SK-N-SH treated with all-trans-retinoic acid at 6 μM for 48 hours (cell line): ENCODE data around the gene TANGO2.

Experiments
- ATAC-seq: fragments of 200-7000 bp; cut with Tn5 transposase; 3 replicates; pipeline ENCODE4 v1.9.1; 2020; ENCODE audit warnings: mild to moderate bottlenecking, moderate library complexity
- ARNTL ChIP-seq: fragments of 450-650 bp; formaldehyde crosslinking; IDR thresholded peaks from 2 replicates; pipeline ENCODE4 v1.5.0; 2020; ENCODE audit warnings: low read depth, mild to moderate bottlenecking, moderate library complexity, borderline replicate concordance
- BACH2 ChIP-seq: fragments of 250-450 bp; sonication (Bioruptor Pico); IDR thresholded peaks from 2 replicates; pipeline ENCODE4 v1.9.0; 2021; ENCODE audit warnings: mild to moderate bottlenecking, borderline replicate concordance
- CSDC2 ChIP-seq: fragments of 250-450 bp; sonication (Bioruptor Pico); IDR thresholded peaks from 2 replicates; pipeline ENCODE4 v1.5.0; 2020; ENCODE audit warnings: mild to moderate bottlenecking, moderate library complexity
- GLIS3 ChIP-seq: fragments of 250-450 bp; sonication (Bioruptor Pico); IDR thresholded peaks from 2 replicates; pipeline ENCODE4 v1.5.0; 2020; ENCODE audit warnings: mild to moderate bottlenecking, moderate library complexity
- OSR1 ChIP-seq: fragments of 250-450 bp; sonication (Bioruptor Pico); IDR thresholded peaks from 2 replicates; pipeline ENCODE4 v1.8.0; 2022; ENCODE audit warnings: moderate library complexity, mild to moderate bottlenecking, inconsistent platforms
- PPARA ChIP-seq: fragments of 250-450 bp; sonication (Bioruptor Pico); IDR thresholded peaks from 2 replicates; pipeline ENCODE4 v1.5.0; 2020; ENCODE audit warnings: mild to moderate bottlenecking, borderline replicate concordance
- RARB ChIP-seq: fragments of 250-450 bp; sonication (Bioruptor Pico); IDR thresholded peaks from 2 replicates; pipeline ENCODE4 v1.8.0; 2021; ENCODE audit warnings: mild to moderate bottlenecking, moderate library complexity
- SNAI2 ChIP-seq: fragments of 250-450 bp; sonication (Bioruptor Pico); IDR thresholded peaks from 2 replicates; pipeline ENCODE4 v1.5.0; 2020; ENCODE audit warnings: mild to moderate bottlenecking, moderate library complexity
- TCF4 ChIP-seq: fragments of 250-450 bp; sonication (Bioruptor Pico); IDR thresholded peaks from 2 replicates; pipeline ENCODE4 v1.8.0; 2021; ENCODE audit warnings: mild to moderate bottlenecking, moderate library complexity, borderline replicate concordance
- TOX ChIP-seq: fragments of 250-450 bp; sonication (Bioruptor Pico); IDR thresholded peaks from 2 replicates; pipeline ENCODE4 v1.8.0; 2021; ENCODE audit warnings: mild to moderate bottlenecking, moderate library complexity, borderline replicate concordance
- ZC3H10 ChIP-seq: fragments of 250-450 bp; sonication (Bioruptor Pico); IDR thresholded peaks from 2 replicates; pipeline ENCODE4 v1.5.1; 2021; ENCODE audit warnings: mild to moderate bottlenecking, moderate library complexity
- ZFP3 ChIP-seq: fragments of 250-450 bp; sonication (Bioruptor Pico); IDR thresholded peaks from 2 replicates; pipeline ENCODE4 v1.5.0; 2020; ENCODE audit warnings: mild to moderate bottlenecking, moderate library complexity
- ZFP30 ChIP-seq: fragments of 450-650 bp; formaldehyde crosslinking; IDR thresholded peaks from 2 replicates; pipeline ENCODE4 v1.5.0; 2022; ENCODE audit warnings: mild to moderate bottlenecking, moderate library complexity
- ZNF565 ChIP-seq: fragments of 450-650 bp; formaldehyde crosslinking; conservative IDR thresholded peaks from 2 replicates; pipeline ENCODE4 v1.5.0; 2020; ENCODE audit warnings: low read depth, mild to moderate bottlenecking, moderate library complexity
- TF ChIP-seq, protein P1 (sequence below): fragments of 250-450 bp; sonication (Bioruptor Pico); IDR thresholded peaks from 2 replicates; pipeline ENCODE4 v1.8.0; 2020; ENCODE audit warnings: mild to moderate bottlenecking, moderate library complexity, borderline replicate concordance
- TF ChIP-seq, protein P2 (sequence below): fragments of 250-450 bp; sonication (Bioruptor Pico); IDR thresholded peaks from 2 replicates; pipeline ENCODE4 v1.8.0; 2021; ENCODE audit warnings: low read depth, mild to moderate bottlenecking, moderate library complexity, borderline replicate concordance
- TF ChIP-seq, protein P3 (sequence below): fragments of 250-450 bp; sonication (Bioruptor Pico); IDR thresholded peaks from 2 replicates; pipeline ENCODE4 v1.5.0; 2020; ENCODE audit warnings: mild to moderate bottlenecking, moderate library complexity
- TF ChIP-seq, protein P4 (sequence below): fragments of 250-450 bp; sonication (Bioruptor Pico); IDR thresholded peaks from 2 replicates; pipeline ENCODE4 v1.5.1; 2020; ENCODE audit warnings: low read depth, mild to moderate bottlenecking, moderate library complexity

The TANGO2 gene

DNA sequence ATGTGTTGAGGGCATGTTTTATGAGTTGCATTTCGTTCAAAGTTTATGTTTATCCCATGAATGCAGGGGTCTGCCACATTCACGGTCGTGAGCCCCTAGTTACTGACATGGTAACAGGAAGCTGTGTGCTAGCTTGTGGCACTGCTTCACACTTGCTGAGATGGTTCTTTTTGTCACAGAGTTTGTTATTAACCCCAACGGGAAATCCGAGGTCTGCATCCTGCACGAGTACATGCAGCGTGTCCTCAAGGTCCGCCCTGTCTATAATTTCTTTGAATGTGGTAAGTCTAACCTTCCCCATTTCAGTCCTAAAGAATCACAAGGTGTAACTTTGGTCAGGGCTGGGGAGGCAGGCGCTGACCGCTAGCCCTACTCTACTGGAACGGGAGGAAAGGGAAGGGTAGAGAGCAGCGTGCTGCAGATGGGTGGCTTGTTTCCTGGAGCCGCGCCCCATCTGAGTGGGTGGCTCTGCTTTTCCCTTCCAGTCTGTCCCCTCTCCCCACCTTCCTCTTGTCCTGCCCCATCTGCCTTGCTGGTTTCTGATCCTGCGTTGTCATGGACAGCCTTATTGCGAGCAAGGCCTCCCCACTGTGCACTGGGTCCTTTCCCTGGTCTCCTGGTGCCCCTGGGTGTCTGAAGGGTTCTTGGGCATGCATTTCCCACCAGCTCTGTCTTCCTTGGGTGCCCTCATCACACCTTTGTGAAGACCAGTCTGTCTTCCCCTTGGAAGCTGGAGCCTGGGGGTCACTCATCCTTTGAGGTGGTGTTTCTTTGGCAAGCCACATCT lies 71.0 kb downstream of the TANGO2 start:
- no peak for ATAC-seq
- no peak for TF ChIP-seq CSDC2 (CRISPR knock-in tag)
- TF ChIP-seq, protein P1, sequence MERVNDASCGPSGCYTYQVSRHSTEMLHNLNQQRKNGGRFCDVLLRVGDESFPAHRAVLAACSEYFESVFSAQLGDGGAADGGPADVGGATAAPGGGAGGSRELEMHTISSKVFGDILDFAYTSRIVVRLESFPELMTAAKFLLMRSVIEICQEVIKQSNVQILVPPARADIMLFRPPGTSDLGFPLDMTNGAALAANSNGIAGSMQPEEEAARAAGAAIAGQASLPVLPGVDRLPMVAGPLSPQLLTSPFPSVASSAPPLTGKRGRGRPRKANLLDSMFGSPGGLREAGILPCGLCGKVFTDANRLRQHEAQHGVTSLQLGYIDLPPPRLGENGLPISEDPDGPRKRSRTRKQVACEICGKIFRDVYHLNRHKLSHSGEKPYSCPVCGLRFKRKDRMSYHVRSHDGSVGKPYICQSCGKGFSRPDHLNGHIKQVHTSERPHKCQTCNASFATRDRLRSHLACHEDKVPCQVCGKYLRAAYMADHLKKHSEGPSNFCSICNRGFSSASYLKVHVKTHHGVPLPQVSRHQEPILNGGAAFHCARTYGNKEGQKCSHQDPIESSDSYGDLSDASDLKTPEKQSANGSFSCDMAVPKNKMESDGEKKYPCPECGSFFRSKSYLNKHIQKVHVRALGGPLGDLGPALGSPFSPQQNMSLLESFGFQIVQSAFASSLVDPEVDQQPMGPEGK (CRISPR knock-in tag), result no peak
- TF ChIP-seq SNAI2 (CRISPR knock-in tag), result no peak
- TF ChIP-seq ARNTL (CRISPR knock-in tag), result no peak
- no peak for TF ChIP-seq PPARA (CRISPR knock-in tag)
- TF ChIP-seq TOX (CRISPR knock-in tag), result no peak

DNA sequence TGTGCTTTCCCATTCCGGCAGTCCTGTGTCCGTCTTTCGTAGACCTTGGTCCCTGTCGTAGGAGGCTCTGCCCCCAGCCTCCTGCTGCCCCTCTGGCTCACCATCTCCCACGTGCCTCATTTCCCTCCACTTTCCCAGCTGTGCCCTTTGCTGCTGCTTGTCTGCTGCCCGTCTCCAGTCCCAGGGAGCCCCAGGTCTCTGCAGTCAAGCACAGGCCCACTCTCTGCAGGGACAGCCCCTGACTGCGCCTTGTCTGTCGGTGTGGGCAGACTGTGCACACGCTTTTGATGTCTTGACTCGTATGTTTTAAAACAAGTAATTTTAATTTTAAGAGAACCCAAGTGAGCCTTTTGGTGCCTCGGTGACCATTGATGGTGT lies 71.6 kb downstream of the TANGO2 start:
- no peak for ATAC-seq
- TF ChIP-seq RARB (CRISPR knock-in tag) (no peak), ZC3H10 (no peak), ZNF565 (CRISPR knock-in tag) (no peak), ZFP30 (CRISPR knock-in tag) (no peak), PPARA (CRISPR knock-in tag) (no peak), TCF4 (CRISPR knock-in tag) (no peak), ZFP3 (CRISPR knock-in tag) (no peak)
- TF ChIP-seq, protein P2, sequence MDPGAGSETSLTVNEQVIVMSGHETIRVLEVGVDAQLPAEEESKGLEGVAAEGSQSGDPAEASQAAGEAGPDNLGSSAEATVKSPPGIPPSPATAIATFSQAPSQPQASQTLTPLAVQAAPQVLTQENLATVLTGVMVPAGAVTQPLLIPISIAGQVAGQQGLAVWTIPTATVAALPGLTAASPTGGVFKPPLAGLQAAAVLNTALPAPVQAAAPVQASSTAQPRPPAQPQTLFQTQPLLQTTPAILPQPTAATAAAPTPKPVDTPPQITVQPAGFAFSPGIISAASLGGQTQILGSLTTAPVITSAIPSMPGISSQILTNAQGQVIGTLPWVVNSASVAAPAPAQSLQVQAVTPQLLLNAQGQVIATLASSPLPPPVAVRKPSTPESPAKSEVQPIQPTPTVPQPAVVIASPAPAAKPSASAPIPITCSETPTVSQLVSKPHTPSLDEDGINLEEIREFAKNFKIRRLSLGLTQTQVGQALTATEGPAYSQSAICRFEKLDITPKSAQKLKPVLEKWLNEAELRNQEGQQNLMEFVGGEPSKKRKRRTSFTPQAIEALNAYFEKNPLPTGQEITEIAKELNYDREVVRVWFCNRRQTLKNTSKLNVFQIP, result no peak
- TF ChIP-seq, protein P3, sequence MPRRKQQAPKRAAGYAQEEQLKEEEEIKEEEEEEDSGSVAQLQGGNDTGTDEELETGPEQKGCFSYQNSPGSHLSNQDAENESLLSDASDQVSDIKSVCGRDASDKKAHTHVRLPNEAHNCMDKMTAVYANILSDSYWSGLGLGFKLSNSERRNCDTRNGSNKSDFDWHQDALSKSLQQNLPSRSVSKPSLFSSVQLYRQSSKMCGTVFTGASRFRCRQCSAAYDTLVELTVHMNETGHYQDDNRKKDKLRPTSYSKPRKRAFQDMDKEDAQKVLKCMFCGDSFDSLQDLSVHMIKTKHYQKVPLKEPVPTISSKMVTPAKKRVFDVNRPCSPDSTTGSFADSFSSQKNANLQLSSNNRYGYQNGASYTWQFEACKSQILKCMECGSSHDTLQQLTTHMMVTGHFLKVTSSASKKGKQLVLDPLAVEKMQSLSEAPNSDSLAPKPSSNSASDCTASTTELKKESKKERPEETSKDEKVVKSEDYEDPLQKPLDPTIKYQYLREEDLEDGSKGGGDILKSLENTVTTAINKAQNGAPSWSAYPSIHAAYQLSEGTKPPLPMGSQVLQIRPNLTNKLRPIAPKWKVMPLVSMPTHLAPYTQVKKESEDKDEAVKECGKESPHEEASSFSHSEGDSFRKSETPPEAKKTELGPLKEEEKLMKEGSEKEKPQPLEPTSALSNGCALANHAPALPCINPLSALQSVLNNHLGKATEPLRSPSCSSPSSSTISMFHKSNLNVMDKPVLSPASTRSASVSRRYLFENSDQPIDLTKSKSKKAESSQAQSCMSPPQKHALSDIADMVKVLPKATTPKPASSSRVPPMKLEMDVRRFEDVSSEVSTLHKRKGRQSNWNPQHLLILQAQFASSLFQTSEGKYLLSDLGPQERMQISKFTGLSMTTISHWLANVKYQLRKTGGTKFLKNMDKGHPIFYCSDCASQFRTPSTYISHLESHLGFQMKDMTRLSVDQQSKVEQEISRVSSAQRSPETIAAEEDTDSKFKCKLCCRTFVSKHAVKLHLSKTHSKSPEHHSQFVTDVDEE (CRISPR knock-in tag), result no peak
- TF ChIP-seq, protein P4, sequence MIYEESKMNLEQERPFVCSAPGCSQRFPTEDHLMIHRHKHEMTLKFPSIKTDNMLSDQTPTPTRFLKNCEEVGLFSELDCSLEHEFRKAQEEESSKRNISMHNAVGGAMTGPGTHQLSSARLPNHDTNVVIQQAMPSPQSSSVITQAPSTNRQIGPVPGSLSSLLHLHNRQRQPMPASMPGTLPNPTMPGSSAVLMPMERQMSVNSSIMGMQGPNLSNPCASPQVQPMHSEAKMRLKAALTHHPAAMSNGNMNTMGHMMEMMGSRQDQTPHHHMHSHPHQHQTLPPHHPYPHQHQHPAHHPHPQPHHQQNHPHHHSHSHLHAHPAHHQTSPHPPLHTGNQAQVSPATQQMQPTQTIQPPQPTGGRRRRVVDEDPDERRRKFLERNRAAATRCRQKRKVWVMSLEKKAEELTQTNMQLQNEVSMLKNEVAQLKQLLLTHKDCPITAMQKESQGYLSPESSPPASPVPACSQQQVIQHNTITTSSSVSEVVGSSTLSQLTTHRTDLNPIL (CRISPR knock-in tag), result no peak
- TF ChIP-seq, all 23 proteins: peak for 0

DNA sequence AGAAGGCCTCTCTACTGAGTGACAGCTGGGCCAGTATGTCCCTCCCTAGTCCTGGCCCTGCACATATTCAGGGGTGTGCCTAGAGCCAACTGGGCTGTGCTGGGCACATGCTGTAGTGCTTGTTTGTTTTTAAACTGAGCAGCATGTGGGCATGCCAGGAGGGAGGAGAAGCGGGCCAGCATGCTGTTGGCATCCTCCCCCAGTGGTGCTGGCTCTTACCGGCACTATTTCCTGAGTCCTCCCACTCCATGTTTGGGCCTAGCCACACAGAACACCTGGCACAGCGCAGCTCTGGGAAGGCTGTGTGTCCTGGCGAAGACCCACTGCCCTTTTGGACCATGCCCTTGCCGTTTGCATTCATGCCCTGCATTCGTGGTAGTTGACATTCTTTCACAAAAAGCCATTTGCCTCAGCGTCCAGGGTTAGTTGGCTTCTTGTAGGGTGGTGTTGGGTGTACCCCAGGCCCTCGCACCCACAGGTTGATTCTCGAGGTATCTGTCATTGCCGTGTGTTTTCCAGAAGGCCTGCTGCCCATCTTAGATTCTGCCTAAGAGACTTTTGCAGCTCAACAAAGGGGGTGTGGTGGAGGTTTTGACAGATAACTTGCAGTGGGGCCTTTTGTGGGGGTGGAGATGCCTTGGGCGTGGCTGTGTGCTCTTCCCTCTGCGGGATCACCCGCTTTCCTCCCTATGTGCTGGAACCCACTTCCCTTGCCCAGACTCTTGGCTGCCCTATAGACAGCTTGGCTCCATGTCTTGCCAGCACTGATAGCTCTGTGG lies 72.7 kb downstream of the TANGO2 start:
- no peak; the same call in 2 of the 3 replicates for ATAC-seq

DNA sequence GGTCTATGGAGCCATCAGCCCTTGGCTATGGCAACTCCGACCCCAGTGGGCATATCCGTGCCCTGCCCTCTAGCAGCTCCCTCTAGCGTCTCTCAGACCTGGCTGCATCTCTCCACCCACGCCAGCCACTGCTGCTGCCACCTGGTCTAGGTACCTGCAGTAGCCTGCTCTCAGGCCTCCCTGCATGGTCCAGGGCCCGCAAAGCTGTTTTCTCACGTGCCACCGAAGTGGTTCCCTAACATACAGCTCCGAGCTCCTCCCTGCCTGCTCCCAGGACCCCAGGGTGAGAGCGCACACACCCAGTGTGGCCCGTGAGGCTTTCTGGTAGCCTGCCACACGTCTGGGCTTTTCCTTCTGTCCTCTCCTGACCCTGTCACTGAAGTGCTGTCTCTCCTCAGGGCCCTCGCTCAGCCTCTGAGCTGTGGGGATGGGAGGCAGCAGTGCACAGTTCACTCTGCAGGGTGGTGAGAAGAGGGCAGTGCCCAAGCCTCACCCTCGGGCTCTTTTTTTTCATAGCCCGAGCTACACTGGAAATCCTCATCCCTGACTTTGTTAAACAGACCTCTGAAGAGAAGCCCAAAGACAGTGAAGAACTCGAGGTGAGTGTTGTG lies 73.4 kb downstream of the TANGO2 start:
- no peak for ATAC-seq

More for the DNA sequence above, 72.7 kb downstream of the TANGO2 start:
- TF ChIP-seq OSR1 (CRISPR knock-in tag), result no peak
- TF ChIP-seq ZC3H10, result no peak
- no peak for TF ChIP-seq GLIS3 (CRISPR knock-in tag)
- TF ChIP-seq BACH2 (CRISPR knock-in tag), result no peak
- no peak for TF ChIP-seq ZFP30 (CRISPR knock-in tag)
- TF ChIP-seq, all 23 proteins: peak for 0

More for the DNA sequence above, 73.4 kb downstream of the TANGO2 start:
- TF ChIP-seq OSR1 (CRISPR knock-in tag) (no peak), RARB (CRISPR knock-in tag) (no peak), ZFP30 (CRISPR knock-in tag) (no peak), CSDC2 (CRISPR knock-in tag) (no peak), TOX (CRISPR knock-in tag) (no peak), TCF4 (CRISPR knock-in tag) (no peak), SNAI2 (CRISPR knock-in tag) (no peak)
- TF ChIP-seq, protein P4 (CRISPR knock-in tag), result no peak
